ENCODE measurements around the gene C11orf68. TPM values are rescaled to one million over a fixed set of nuclear protein-coding genes. Genes with fewer than 3 reads are reported as not detected.

Gene C11orf68
- total RNA-seq, 1 experiment from 2014 or later = 20.1 TPM

- BruUV-seq (replicated peaks) = no TSS peak
- H3K36me3 ChIP-seq (ENCODE audit: control insufficient read depth, insufficient read depth, low read length) = no peaks in the 10 kb centered on the region; the same call in 1 of the 2 replicates
- no peak for DNase-seq
- peak overlapping the region; percentile 84 for H3K4me3 ChIP-seq (ENCODE audit: low read depth, low read length)
- H3K4me1 ChIP-seq = peaks cover 15% of the 10 kb centered on the region
- POLR2A ChIA-PET = interaction anchor here (0.5 to 0.6 kb wide), 2 partner anchors 16 to 29 kb away, joined by 3 to 5 read pairs; partner anchors contain the start of gene FIBP
- H3K27me3 Mint-ChIP-seq (ENCODE audit: insufficient read depth, unreplicated experiment) = no peaks in the 10 kb centered on the region
- no peaks in the 10 kb centered on the region for H3K9me3 ChIP-seq
- peaks cover 19% of the 10 kb centered on the region for H3K36me3 Mint-ChIP-seq (ENCODE audit: insufficient read depth, unreplicated experiment)
- no peak for TF ChIP-seq CTCF (IDR thresholded peaks at IDR 0.05; ENCODE audit: insufficient read depth in 1 of 2, low read depth in 1 of 2, low read length in 1 of 2, severe bottlenecking in 1 of 2, unreplicated experiment in 1 of 2)
- no peaks in the 10 kb centered on the region for H3K4me1 Mint-ChIP-seq (ENCODE audit: low read depth, unreplicated experiment)
- H3K9me3 Mint-ChIP-seq (ENCODE audit: unreplicated experiment) = no peaks in the 10 kb centered on the region
- CTCF ChIA-PET = interaction anchor here (1.6 kb wide), 1 partner anchor 29 kb away, joined by 8 read pairs; the partner anchor contains the start of gene FIBP
- intact Hi-C loops (cut with micrococcal nuclease; ENCODE audit: unreplicated experiment) = loop anchor here (2.0 to 5.0 kb wide), 2 partner anchors 27 to 45 kb away; partner anchors contain the start of genes CCDC85B and SART1
- H3K27me3 ChIP-seq (replicated peaks; ENCODE audit: control insufficient read depth, insufficient read depth, low read length) = no peaks in the 10 kb centered on the region
- H3K27ac Mint-ChIP-seq (ENCODE audit: unreplicated experiment) = peak overlapping the region; percentile 68
- H3K4me3 Mint-ChIP-seq (ENCODE audit: unreplicated experiment) = peak overlapping the region; percentile 90
These were observed 1.2 kb downstream of the C11orf68 start for GRCh38 chr11:65917434-65918210.

- intact Hi-C loops (cut with micrococcal nuclease; ENCODE audit: unreplicated experiment) = loop anchor here (5.0 kb wide), 1 partner anchor 45 kb away; the partner anchor contains the start of gene SART1
- Mint-ChIP-seq H3K4me3 (ENCODE audit: unreplicated experiment) (peak overlapping the region; percentile 68), H3K4me1 (ENCODE audit: low read depth, unreplicated experiment) (no peaks in the 10 kb centered on the region), H3K36me3 (ENCODE audit: insufficient read depth, unreplicated experiment) (peaks cover 15% of the 10 kb centered on the region), H3K9me3 (ENCODE audit: unreplicated experiment) (no peaks in the 10 kb centered on the region), H3K27ac (ENCODE audit: unreplicated experiment) (peak overlapping the region; percentile 68), H3K27me3 (ENCODE audit: insufficient read depth, unreplicated experiment) (no peaks in the 10 kb centered on the region)
- H3K4me1 ChIP-seq = peaks cover 17% of the 10 kb centered on the region
- no peaks in the 10 kb centered on the region for H3K27me3 ChIP-seq (replicated peaks; ENCODE audit: control insufficient read depth, insufficient read depth, low read length)
- ChIA-PET CTCF (interaction anchor here (1.6 kb wide), 1 partner anchor 29 kb away, joined by 8 read pairs; the partner anchor contains the start of gene FIBP), POLR2A (interaction anchor here (0.6 kb wide), 1 partner anchor 16 kb away, joined by 3 read pairs; no protein-coding TSS in a partner anchor)
- no peak overlapping the region for H3K4me3 ChIP-seq (ENCODE audit: low read depth, low read length)
- no peaks in the 10 kb centered on the region; the same call in 1 of the 2 replicates for H3K36me3 ChIP-seq (ENCODE audit: control insufficient read depth, insufficient read depth, low read length)
- no peaks in the 10 kb centered on the region for H3K9me3 ChIP-seq
- DNase-seq = no peak
- no peak for TF ChIP-seq CTCF (IDR thresholded peaks at IDR 0.05; ENCODE audit: insufficient read depth in 1 of 2, low read depth in 1 of 2, low read length in 1 of 2, severe bottlenecking in 1 of 2, unreplicated experiment in 1 of 2)
- no TSS peak for BruUV-seq (replicated peaks)
These were observed 1.8 kb downstream of the C11orf68 start for GRCh38 chr11:65917077-65917433.

GRCh38 chr11:65916391-65916790 is 2.5 kb downstream of the C11orf68 start:
- no peak for TF ChIP-seq CTCF (IDR thresholded peaks at IDR 0.05; ENCODE audit: insufficient read depth in 1 of 2, low read depth in 1 of 2, low read length in 1 of 2, severe bottlenecking in 1 of 2, unreplicated experiment in 1 of 2)
- H3K4me1 ChIP-seq = peaks cover 23% of the 10 kb centered on the region
- H3K27me3 Mint-ChIP-seq (ENCODE audit: insufficient read depth, unreplicated experiment) = no peaks in the 10 kb centered on the region
- no TSS peak for BruUV-seq (replicated peaks)
- H3K27ac Mint-ChIP-seq (ENCODE audit: unreplicated experiment) = peak overlapping the region; percentile 68
- H3K9me3 Mint-ChIP-seq (ENCODE audit: unreplicated experiment) = no peaks in the 10 kb centered on the region
- peaks cover 8% of the 10 kb centered on the region for H3K36me3 Mint-ChIP-seq (ENCODE audit: insufficient read depth, unreplicated experiment)
- intact Hi-C loops (cut with micrococcal nuclease; ENCODE audit: unreplicated experiment) = loop anchor here (5.0 kb wide), 1 partner anchor 46 kb away; the partner anchor contains the start of gene SART1
- H3K27me3 ChIP-seq (replicated peaks; ENCODE audit: control insufficient read depth, insufficient read depth, low read length) = no peaks in the 10 kb centered on the region
- H3K36me3 ChIP-seq (ENCODE audit: control insufficient read depth, insufficient read depth, low read length) = no peaks in the 10 kb centered on the region; the same call in 1 of the 2 replicates
- no peak for DNase-seq
- H3K9me3 ChIP-seq = no peaks in the 10 kb centered on the region
- POLR2A ChIA-PET = interaction anchor here (0.5 kb wide), 1 partner anchor 28 kb away, joined by 3 read pairs; the partner anchor contains the start of gene FIBP
- H3K4me3 Mint-ChIP-seq (ENCODE audit: unreplicated experiment) = peak overlapping the region; percentile 68
- H3K4me3 ChIP-seq (ENCODE audit: low read depth, low read length) = no peak overlapping the region
- CTCF ChIA-PET = interaction anchor here (1.0 kb wide), 1 partner anchor 28 kb away, joined by 4 read pairs; the partner anchor contains the start of gene FIBP
- H3K4me1 Mint-ChIP-seq (ENCODE audit: low read depth, unreplicated experiment) = peaks cover 5% of the 10 kb centered on the region
